ENCODE measurements around the gene MYH14. TPM values are rescaled to one million over a fixed set of nuclear protein-coding genes. Genes with fewer than 3 reads are reported as not detected.

The MYH14 gene
- polyA plus RNA-seq, 1 of the 3 experiments (the other 2 are of a cell fraction) = 0.02 TPM

DNA sequence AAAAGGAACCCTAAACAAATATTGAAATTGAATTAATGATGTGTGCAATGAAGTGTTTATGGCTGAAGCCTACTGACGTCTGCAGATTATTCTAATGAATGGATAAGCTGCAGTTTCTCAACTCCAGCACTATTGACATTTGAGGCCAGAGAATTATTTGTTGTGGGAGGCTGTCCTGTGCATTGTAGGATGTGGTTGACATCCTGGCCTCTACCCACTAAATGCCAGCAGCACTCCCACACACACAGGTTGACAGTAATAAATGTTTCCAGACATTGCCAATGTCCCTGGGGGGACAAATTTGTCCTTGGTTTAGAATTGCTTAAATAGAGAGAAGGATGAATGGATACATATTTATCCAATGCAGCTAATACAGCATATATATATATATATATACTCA is 19.2 kb upstream of the MYH14 start:
- Histone ChIP-seq H3K9me3 (no peaks in the 10 kb centered on the region), H3K79me2 (ENCODE audit: insufficient read depth) (no peaks in the 10 kb centered on the region), H3K27me3 (ENCODE audit: insufficient read depth) (peaks cover 19% of the 10 kb centered on the region; the same call in 1 of the 2 replicates), H3F3A (replicated peaks; ENCODE audit: insufficient read depth) (no peaks in the 10 kb centered on the region), H3K27ac (ENCODE audit: low read depth in 2 of 2, low read length in 1 of 2) (no peak overlapping the region), H2AFZ (ENCODE audit: low read depth) (no peak overlapping the region), H3K4me1 (ENCODE audit: control insufficient read depth in 1 of 2, insufficient read depth in 2 of 2, low read depth in 1 of 2, low read length in 1 of 2) (no peaks in the 10 kb centered on the region), H4K20me1 (ENCODE audit: insufficient read depth) (no peaks in the 10 kb centered on the region), H3K9ac (no peak overlapping the region), H3K36me3 (replicated peaks in 1 of 2; ENCODE audit: control insufficient read depth in 1 of 2, insufficient read depth in 2 of 2, low read length in 1 of 2) (no peaks in the 10 kb centered on the region), H3K4me3 (ENCODE audit: low read depth in 2 of 2, low read length in 1 of 2) (no peak overlapping the region), H3K9me2 (no peaks in the 10 kb centered on the region), H3K4me2 (no peak overlapping the region)
- TF ChIP-seq USF1 (IDR thresholded peaks at IDR 0.05; ENCODE audit: borderline replicate concordance, low read depth) (no peak), MEF2A (IDR thresholded peaks at IDR 0.05; ENCODE audit: borderline replicate concordance, low read depth) (no peak), NRF1 (IDR thresholded peaks at IDR 0.05; ENCODE audit: low read depth, low read length) (no peak), TCF12 (IDR thresholded peaks at IDR 0.05) (no peak), TEAD4 (IDR thresholded peaks at IDR 0.05; ENCODE audit: borderline replicate concordance, insufficient read depth) (no peak), RAD21 (IDR thresholded peaks at IDR 0.05; ENCODE audit: low read length) (no peak), ELF1 (IDR thresholded peaks at IDR 0.05) (no peak), GATA2 (CRISPR knock-in tag; IDR thresholded peaks at IDR 0.05) (no peak)
- DNase-seq = no peak
- WGBS (ENCODE audit: low lambda C conversion rate) = 0% methylated on average over 1 of the region's 1 CpG
- ChIA-PET POLR2A (no interaction called here), CTCF (no interaction called here)

GRCh38 chr19:50187937-50188336 is 15.5 kb upstream of the MYH14 start:
- CTCF ChIA-PET = interaction anchor here (0.8 kb wide), 1 partner anchor 24 kb away, joined by 3 read pairs; no protein-coding TSS in a partner anchor
- POLR2A ChIA-PET = no interaction called here

More at GRCh38 chr19:50187937-50188336, 15.5 kb upstream of the MYH14 start:
- no peaks in the 10 kb centered on the region for H3K79me2 ChIP-seq (ENCODE audit: insufficient read depth)
- no peaks in the 10 kb centered on the region for H3F3A ChIP-seq (replicated peaks; ENCODE audit: insufficient read depth)
- DNase-seq = no peak
- H3K9me2 ChIP-seq = no peaks in the 10 kb centered on the region
- H3K4me2 ChIP-seq = no peak overlapping the region
- H3K27me3 ChIP-seq (ENCODE audit: insufficient read depth) = peaks cover 45% of the 10 kb centered on the region; the same call in 1 of the 2 replicates
- H3K27ac ChIP-seq (ENCODE audit: low read depth in 2 of 2, low read length in 1 of 2) = no peak overlapping the region
- WGBS (ENCODE audit: low lambda C conversion rate) = 8% methylated on average over 12 of the region's 13 CpGs
- H3K4me1 ChIP-seq (ENCODE audit: control insufficient read depth in 1 of 2, insufficient read depth in 2 of 2, low read depth in 1 of 2, low read length in 1 of 2) = no peaks in the 10 kb centered on the region
- H3K36me3 ChIP-seq (replicated peaks in 1 of 2; ENCODE audit: control insufficient read depth in 1 of 2, insufficient read depth in 2 of 2, low read length in 1 of 2) = no peaks in the 10 kb centered on the region
- H4K20me1 ChIP-seq (ENCODE audit: insufficient read depth) = no peaks in the 10 kb centered on the region
- H3K4me3 ChIP-seq (ENCODE audit: low read depth in 2 of 2, low read length in 1 of 2) = no peak overlapping the region
- H2AFZ ChIP-seq (ENCODE audit: low read depth) = no peak overlapping the region
- no peaks in the 10 kb centered on the region for H3K9me3 ChIP-seq
- TF ChIP-seq CHD2 (IDR thresholded peaks at IDR 0.05; ENCODE audit: low read length, partially characterized antibody) (no peak), MXI1 (IDR thresholded peaks at IDR 0.05; ENCODE audit: low read depth, low read length) (no peak), RFX5 (IDR thresholded peaks at IDR 0.05; ENCODE audit: low read length) (no peak), MEF2A (IDR thresholded peaks at IDR 0.05; ENCODE audit: borderline replicate concordance, low read depth) (no peak), CTCF (IDR thresholded peaks at IDR 0.05) (no peak), SIN3A (IDR thresholded peaks at IDR 0.05; ENCODE audit: borderline replicate concordance, low read depth, low read length) (no peak)
- TF ChIP-seq, protein P1, sequence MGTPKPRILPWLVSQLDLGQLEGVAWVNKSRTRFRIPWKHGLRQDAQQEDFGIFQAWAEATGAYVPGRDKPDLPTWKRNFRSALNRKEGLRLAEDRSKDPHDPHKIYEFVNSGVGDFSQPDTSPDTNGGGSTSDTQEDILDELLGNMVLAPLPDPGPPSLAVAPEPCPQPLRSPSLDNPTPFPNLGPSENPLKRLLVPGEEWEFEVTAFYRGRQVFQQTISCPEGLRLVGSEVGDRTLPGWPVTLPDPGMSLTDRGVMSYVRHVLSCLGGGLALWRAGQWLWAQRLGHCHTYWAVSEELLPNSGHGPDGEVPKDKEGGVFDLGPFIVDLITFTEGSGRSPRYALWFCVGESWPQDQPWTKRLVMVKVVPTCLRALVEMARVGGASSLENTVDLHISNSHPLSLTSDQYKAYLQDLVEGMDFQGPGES (IDR thresholded peaks at IDR 0.05; ENCODE audit: low read depth, low read length) = no peak
- TF ChIP-seq, protein P2, sequence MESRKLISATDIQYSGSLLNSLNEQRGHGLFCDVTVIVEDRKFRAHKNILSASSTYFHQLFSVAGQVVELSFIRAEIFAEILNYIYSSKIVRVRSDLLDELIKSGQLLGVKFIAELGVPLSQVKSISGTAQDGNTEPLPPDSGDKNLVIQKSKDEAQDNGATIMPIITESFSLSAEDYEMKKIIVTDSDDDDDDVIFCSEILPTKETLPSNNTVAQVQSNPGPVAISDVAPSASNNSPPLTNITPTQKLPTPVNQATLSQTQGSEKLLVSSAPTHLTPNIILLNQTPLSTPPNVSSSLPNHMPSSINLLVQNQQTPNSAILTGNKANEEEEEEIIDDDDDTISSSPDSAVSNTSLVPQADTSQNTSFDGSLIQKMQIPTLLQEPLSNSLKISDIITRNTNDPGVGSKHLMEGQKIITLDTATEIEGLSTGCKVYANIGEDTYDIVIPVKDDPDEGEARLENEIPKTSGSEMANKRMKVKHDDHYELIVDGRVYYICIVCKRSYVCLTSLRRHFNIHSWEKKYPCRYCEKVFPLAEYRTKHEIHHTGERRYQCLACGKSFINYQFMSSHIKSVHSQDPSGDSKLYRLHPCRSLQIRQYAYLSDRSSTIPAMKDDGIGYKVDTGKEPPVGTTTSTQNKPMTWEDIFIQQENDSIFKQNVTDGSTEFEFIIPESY (IDR thresholded peaks at IDR 0.05; ENCODE audit: borderline replicate concordance, low read depth) = no peak
- no peak overlapping the region for H3K9ac ChIP-seq

Data from SK-N-SH (cell line).